AG10803 (cell line): Measurements from ENCODE around the gene PSTPIP1.
A peak's percentile ranks its signal among the peaks of the same experiment; 100 is the strongest.
"Not testable (repeated sequence)": the region's sequence is repeated elsewhere in the genome, so short reads cannot be mapped to it uniquely, and the experiment has no call there.

Experiments
- DNase-seq: peaks from one replicate; pipeline ENCODE4 v3.0.0; 2010; ENCODE audit warnings: low read depth
- H3K4me3 ChIP-seq: 2 replicates; pipeline ENCODE4 v1.5.1; 2011; ENCODE audit warnings: mild to moderate bottlenecking, low read length, control low read depth
- CTCF ChIP-seq: conservative IDR thresholded peaks from 2 replicates; pipeline ENCODE4 v1.5.1; 2011; ENCODE audit warnings: mild to moderate bottlenecking, low read length, control low read depth, inconsistent platforms

The PSTPIP1 gene

GRCh38 chr15:76961268-76962011, 33.5 kb upstream of the PSTPIP1 start:
- TF ChIP-seq CTCF = no peak; the same call in 1 of the 2 replicates
- H3K4me3 ChIP-seq = no peak overlapping the region
- DNase-seq = no peak

GRCh38 chr15:76962337-76963013, 32.5 kb upstream of the PSTPIP1 start:
- TF ChIP-seq CTCF = no peak
- H3K4me3 ChIP-seq = no peak overlapping the region
- no peak for DNase-seq

- H3K4me3 ChIP-seq = no peak overlapping the region
Observed at GRCh38 chr15:76963596-76963995, 31.3 kb upstream of the PSTPIP1 start.

GRCh38 chr15:76964157-76964556, 30.8 kb upstream of the PSTPIP1 start:
- TF ChIP-seq CTCF = no peak
- H3K4me3 ChIP-seq = no peak overlapping the region
- DNase-seq = no peak

More at GRCh38 chr15:76963596-76963995, 31.3 kb upstream of the PSTPIP1 start:
- no peak for TF ChIP-seq CTCF
- no peak for DNase-seq

- peak; percentile 10 for DNase-seq
Observed at GRCh38 chr15:76966051-76966450, 28.9 kb upstream of the PSTPIP1 start.

GRCh38 chr15:76967067-76967466, 27.9 kb upstream of the PSTPIP1 start:
- no peak for DNase-seq
- no peak for TF ChIP-seq CTCF
- no peak overlapping the region for H3K4me3 ChIP-seq

More at GRCh38 chr15:76966051-76966450, 28.9 kb upstream of the PSTPIP1 start:
- not testable (repeated sequence) for H3K4me3 ChIP-seq

GRCh38 chr15:76968306-76968705, 26.6 kb upstream of the PSTPIP1 start:
- no peak for TF ChIP-seq CTCF
- peak; percentile 13 for DNase-seq
- H3K4me3 ChIP-seq = no peak overlapping the region
